GM12873 (cell line): ENCODE measurements around the gene ACACA.

Experiments
- CTCF ChIP-seq: IDR thresholded peaks from 2 replicates; pipeline ENCODE4 v1.5.1; 2012; ENCODE audit warnings: low read depth, mild to moderate bottlenecking, moderate library complexity, low read length, control low read depth; ENCODE audit not compliant: insufficient read depth; ENCODE audit errors: missing control alignments

ACACA gene

GRCh38 chr17:37430051-37430627, 23.5 kb upstream of the ACACA start:
- TF ChIP-seq CTCF, result no peak

GRCh38 chr17:37429453-37429852, 22.8 kb upstream of the ACACA start:
- TF ChIP-seq CTCF, result no peak

- TF ChIP-seq CTCF, result no peak
Measured at GRCh38 chr17:37429039-37429438, 22.4 kb upstream of the ACACA start.

- no peak for TF ChIP-seq CTCF
Measured at GRCh38 chr17:37425268-37425667, 18.6 kb upstream of the ACACA start.

- TF ChIP-seq CTCF, result no peak
Measured at GRCh38 chr17:37422971-37423625, 16.5 kb upstream of the ACACA start.

- TF ChIP-seq CTCF, result no peak
Measured at GRCh38 chr17:37417852-37418251, 11.2 kb upstream of the ACACA start.

- TF ChIP-seq CTCF, result no peak
Measured at GRCh38 chr17:37413875-37414519, 7.4 kb upstream of the ACACA start.
